Astrocyte of the cerebellum (primary cell): ENCODE data around the gene WDHD1.
"Not testable (repeated sequence)": the region's sequence is repeated elsewhere in the genome, so short reads cannot be mapped to it uniquely, and the experiment has no call there.

ENCODE experiments used
- DNase-seq: peaks from one replicate; pipeline ENCODE4 v3.0.0-alpha.2; 2011; ENCODE audit warnings: low read depth
- H3K4me3 ChIP-seq: 2 replicates; pipeline ENCODE4 v1.5.1; 2011; ENCODE audit warnings: mild to moderate bottlenecking, low read depth, low read length, moderate library complexity
- in situ Hi-C: cut with HindIII; loops from 2 replicates; pipeline ENCODE4 v1.10.0; 2017; ENCODE audit warnings: low sequenced_read_pairs
- TF ChIP-seq, protein P1 (sequence below): IDR thresholded peaks from 2 replicates; pipeline ENCODE4 v1.5.1; 2012; ENCODE audit warnings: low read length, low read depth, moderate library complexity, mild to moderate bottlenecking; ENCODE audit errors: missing control alignments

WDHD1 gene

GRCh38 chr14:54906075-54906474, 120.8 kb downstream of the WDHD1 start:
- H3K4me3 ChIP-seq, result no peak overlapping the region
- in situ Hi-C loops, result no loop called here
- DNase-seq, result no peak
- TF ChIP-seq, protein P1, sequence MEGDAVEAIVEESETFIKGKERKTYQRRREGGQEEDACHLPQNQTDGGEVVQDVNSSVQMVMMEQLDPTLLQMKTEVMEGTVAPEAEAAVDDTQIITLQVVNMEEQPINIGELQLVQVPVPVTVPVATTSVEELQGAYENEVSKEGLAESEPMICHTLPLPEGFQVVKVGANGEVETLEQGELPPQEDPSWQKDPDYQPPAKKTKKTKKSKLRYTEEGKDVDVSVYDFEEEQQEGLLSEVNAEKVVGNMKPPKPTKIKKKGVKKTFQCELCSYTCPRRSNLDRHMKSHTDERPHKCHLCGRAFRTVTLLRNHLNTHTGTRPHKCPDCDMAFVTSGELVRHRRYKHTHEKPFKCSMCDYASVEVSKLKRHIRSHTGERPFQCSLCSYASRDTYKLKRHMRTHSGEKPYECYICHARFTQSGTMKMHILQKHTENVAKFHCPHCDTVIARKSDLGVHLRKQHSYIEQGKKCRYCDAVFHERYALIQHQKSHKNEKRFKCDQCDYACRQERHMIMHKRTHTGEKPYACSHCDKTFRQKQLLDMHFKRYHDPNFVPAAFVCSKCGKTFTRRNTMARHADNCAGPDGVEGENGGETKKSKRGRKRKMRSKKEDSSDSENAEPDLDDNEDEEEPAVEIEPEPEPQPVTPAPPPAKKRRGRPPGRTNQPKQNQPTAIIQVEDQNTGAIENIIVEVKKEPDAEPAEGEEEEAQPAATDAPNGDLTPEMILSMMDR, result no peak

- TF ChIP-seq, protein P1, result peak; percentile 43
- no peak for DNase-seq
- peak within 1 kb of the TSS; percentile 63 for H3K4me3 ChIP-seq
- in situ Hi-C loops, result no loop called here
These were observed 124.1 kb downstream of the WDHD1 start, which contains the start of gene GCH1 for GRCh38 chr14:54902521-54903420. Gene GCH1 (minus strand): TSS chr14:54902826. CDS start chr14:54902663, 163 bp downstream.

DNA sequence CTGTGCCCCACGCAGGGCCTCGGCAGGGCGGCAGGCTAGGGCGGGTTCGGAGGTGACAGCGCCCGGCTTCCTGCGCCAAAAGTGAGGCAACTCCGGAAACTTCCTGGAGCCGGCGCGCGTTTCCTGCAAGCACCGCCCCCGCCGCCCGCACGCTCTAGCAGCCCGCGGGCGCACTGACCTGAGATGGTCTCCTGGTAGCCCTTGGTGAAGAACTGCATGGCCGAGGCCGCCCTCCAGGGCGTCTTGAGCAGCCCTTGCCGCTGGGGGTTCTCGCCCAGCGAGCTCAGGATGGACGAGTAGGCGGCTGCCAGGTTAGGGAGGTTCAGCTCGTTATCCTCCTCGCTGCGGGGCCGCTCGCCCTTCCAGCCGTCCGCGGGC, 124.8 kb downstream of the WDHD1 start:
- TF ChIP-seq, protein P1, result peak; percentile 9
- in situ Hi-C loops, result no loop called here
- no peak for DNase-seq
- H3K4me3 ChIP-seq, result peak overlapping the region; percentile 63

- in situ Hi-C loops, result no loop called here
- H3K4me3 ChIP-seq, result peak overlapping the region; percentile 63
- no peak for DNase-seq
- TF ChIP-seq, protein P1, result no peak
These were observed 125.3 kb downstream of the WDHD1 start for GRCh38 chr14:54901380-54902142.

DNA sequence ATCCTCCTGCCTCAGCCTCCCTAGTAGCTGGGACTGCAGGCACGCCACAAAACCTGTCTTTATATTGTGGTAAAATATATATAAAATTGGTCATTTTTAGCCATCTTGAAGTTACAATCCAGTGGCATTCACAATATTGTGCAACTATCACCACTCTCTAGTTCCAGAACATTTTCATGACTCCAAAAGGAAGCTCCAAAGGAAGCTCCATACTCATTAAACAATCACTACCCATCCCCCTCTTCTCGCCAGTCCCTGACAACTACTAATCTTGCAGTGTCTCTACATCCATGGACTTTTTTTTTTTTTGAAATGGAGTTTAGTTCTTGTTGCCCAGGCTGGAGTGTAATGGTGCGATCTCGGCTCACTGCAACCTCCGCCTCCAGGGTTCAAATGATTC, 127.3 kb downstream of the WDHD1 start:
- in situ Hi-C loops, result no loop called here
- no peak for DNase-seq
- TF ChIP-seq, protein P1, result no peak
- no peak overlapping the region for H3K4me3 ChIP-seq

GRCh38 chr14:54897809-54898555, 128.9 kb downstream of the WDHD1 start:
- in situ Hi-C loops, H3K4me3 ChIP-seq, DNase-seq: not testable (repeated sequence)
